Fibroblast of lung (primary cell): ENCODE measurements around the gene TTF1. TPM values are rescaled to one million over a fixed set of nuclear protein-coding genes. Genes with fewer than 3 reads are reported as not detected.

Experiments used
- DNase-seq, 2 donors: peaks; one replicate each; pipeline versions ENCODE4 v3.0.0 to v3.0.0-alpha.2; 2010; ENCODE audit warnings: low read depth in 2 of 2
- H2AFZ ChIP-seq: 2 replicates; pipeline ENCODE4 v1.5.1; 2012; ENCODE audit warnings: low read length, control low read depth, inconsistent platforms
- H3K27ac ChIP-seq: 2 replicates; pipeline ENCODE4 v1.5.1; 2011; ENCODE audit warnings: low read length, control low read depth; ENCODE audit not compliant: insufficient read depth
- H3K27me3 ChIP-seq: 2 replicates; pipeline ENCODE4 v1.5.1; 2011; ENCODE audit warnings: mild to moderate bottlenecking, low read length; ENCODE audit not compliant: control insufficient read depth, insufficient read depth
- H3K36me3 ChIP-seq: 2 replicates; pipeline ENCODE4 v1.5.1; 2011; ENCODE audit warnings: low read length; ENCODE audit not compliant: control insufficient read depth, insufficient read depth
- H3K4me1 ChIP-seq: 2 replicates; pipeline ENCODE4 v1.5.1; 2011; ENCODE audit warnings: low read length; ENCODE audit not compliant: control insufficient read depth, insufficient read depth; ENCODE audit errors: extremely low read depth
- H3K4me2 ChIP-seq: 2 replicates; pipeline ENCODE4 v1.5.1; 2011; ENCODE audit warnings: low read length, control low read depth; ENCODE audit not compliant: insufficient read depth; ENCODE audit errors: extremely low read depth
- H3K4me3 ChIP-seq, 4 experiments: fragments of 200-600 bp in 1 of 4; sonication (generic) in 1 of 4; replicated peaks in 1 of 4; 2 replicates each; pipeline ENCODE4 v1.5.1; 2011 to 2016; ENCODE audit warnings: low read length in 4 of 4, low read depth in 3 of 4, mild to moderate bottlenecking in 3 of 4, control low read depth in 2 of 4, inconsistent platforms in 1 of 4, mixed read lengths in 1 of 4; ENCODE audit not compliant: insufficient read depth in 1 of 4; ENCODE audit errors: control extremely low read depth in 1 of 4
- H3K79me2 ChIP-seq: 2 replicates; pipeline ENCODE4 v1.5.1; 2012; ENCODE audit warnings: mild to moderate bottlenecking, low read length, inconsistent platforms; ENCODE audit not compliant: control insufficient read depth, insufficient read depth
- H3K9ac ChIP-seq: 2 replicates; pipeline ENCODE4 v1.5.1; 2011; ENCODE audit warnings: mild to moderate bottlenecking, low read length, control low read depth; ENCODE audit not compliant: insufficient read depth
- H3K9me3 ChIP-seq: 2 replicates; pipeline ENCODE4 v1.5.1; 2012; ENCODE audit warnings: low read depth, low read length; ENCODE audit not compliant: control insufficient read depth, insufficient read depth
- H4K20me1 ChIP-seq: 2 replicates; pipeline ENCODE4 v1.5.1; 2011; ENCODE audit warnings: low read length; ENCODE audit not compliant: control insufficient read depth, insufficient read depth; ENCODE audit errors: extremely low read depth
- EZH2 ChIP-seq: IDR thresholded peaks from 2 replicates; pipeline ENCODE4 v1.5.1; 2012; ENCODE audit warnings: low read length, control low read depth, mild to moderate bottlenecking; ENCODE audit errors: missing control alignments
- polyA plus RNA-seq, 2 donors: library from polyadenylated mRNA; depleted of rRNA in 1 of 2; stranded (reverse) in 1 of 2; unstranded in 1 of 2; fragments of >200 nt; gene quantifications; 2 replicates each; pipeline ENCODE4 v1.2.1, GENCODE V29; 2011 to 2012; ENCODE audit warnings: missing spikeins in 1 of 2
- total RNA-seq: library from RNA; depleted of rRNA; stranded (reverse); fragments of >200 nt; gene quantifications from 2 replicates; pipeline ENCODE4 v1.2.1, GENCODE V29; 2014
- TF ChIP-seq, protein P1 (sequence below), 2 donors: IDR thresholded peaks in 1 of 2; conservative IDR thresholded peaks in 1 of 2; 1 replicate in 1 of 2; 2 replicates in 1 of 2; pipeline ENCODE4 v1.5.1; 2011 to 2012; ENCODE audit warnings: low read length in 2 of 2, control low read depth in 1 of 2, inconsistent platforms in 1 of 2, low read depth in 1 of 2, mild to moderate bottlenecking in 1 of 2

Gene TTF1
- total and polyA plus RNA-seq, 2 donors (not counting 1 experiment from before 2014, with no cell fraction given) = 6.9 to 11.6 TPM

DNA sequence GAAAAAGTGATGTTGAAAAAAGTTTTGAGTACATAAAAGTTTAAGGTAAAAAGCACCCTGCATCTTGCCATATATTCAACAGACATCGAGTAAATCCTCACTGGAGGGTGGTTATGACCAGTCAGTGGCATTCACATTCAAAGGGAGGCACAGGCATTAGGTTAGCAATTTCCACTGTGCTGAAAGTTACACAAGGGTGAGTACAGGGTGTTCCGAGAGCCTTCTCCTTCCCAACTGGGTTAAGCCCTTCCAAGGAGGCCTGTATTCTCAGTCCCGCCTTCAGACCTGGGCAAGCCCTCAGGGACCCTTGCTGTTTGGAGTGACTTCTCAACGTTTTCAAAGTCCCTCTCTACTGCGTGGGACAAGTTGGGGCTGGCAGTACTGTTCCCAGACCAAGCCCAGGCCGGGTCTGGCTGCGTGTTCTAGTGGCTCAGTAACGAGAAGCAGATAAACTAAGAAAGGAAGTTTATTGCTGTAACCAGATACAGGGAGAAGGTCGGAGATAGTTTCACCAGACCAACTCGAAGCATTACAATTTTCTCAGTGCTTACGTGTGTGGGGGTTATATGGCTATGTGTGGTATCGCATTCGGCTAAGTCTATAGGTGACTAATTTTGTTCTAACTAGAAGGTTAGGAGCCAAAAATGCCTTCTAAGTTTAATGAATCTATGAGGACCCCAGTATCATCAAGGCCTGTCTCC lies 38.9 kb downstream of the TTF1 start:
- no peak overlapping the region for H3K4me2 ChIP-seq
- H3K27me3 ChIP-seq = no peaks in the 10 kb centered on the region
- no peak overlapping the region for H3K27ac ChIP-seq

GRCh38 chr9:132366481-132366880 lies 40.2 kb downstream of the TTF1 start:
- H3K9me3 ChIP-seq = no peaks in the 10 kb centered on the region
- H3K27me3 ChIP-seq = no peaks in the 10 kb centered on the region
- no peak overlapping the region for H3K9ac ChIP-seq
- H3K4me1 ChIP-seq = no peaks in the 10 kb centered on the region
- H2AFZ ChIP-seq = no peak overlapping the region
- H4K20me1 ChIP-seq = no peaks in the 10 kb centered on the region
- no peak overlapping the region for H3K27ac ChIP-seq
- no peak for DNase-seq
- H3K36me3 ChIP-seq = no peaks in the 10 kb centered on the region
- H3K4me2 ChIP-seq = no peak overlapping the region
- TF ChIP-seq, protein P1, sequence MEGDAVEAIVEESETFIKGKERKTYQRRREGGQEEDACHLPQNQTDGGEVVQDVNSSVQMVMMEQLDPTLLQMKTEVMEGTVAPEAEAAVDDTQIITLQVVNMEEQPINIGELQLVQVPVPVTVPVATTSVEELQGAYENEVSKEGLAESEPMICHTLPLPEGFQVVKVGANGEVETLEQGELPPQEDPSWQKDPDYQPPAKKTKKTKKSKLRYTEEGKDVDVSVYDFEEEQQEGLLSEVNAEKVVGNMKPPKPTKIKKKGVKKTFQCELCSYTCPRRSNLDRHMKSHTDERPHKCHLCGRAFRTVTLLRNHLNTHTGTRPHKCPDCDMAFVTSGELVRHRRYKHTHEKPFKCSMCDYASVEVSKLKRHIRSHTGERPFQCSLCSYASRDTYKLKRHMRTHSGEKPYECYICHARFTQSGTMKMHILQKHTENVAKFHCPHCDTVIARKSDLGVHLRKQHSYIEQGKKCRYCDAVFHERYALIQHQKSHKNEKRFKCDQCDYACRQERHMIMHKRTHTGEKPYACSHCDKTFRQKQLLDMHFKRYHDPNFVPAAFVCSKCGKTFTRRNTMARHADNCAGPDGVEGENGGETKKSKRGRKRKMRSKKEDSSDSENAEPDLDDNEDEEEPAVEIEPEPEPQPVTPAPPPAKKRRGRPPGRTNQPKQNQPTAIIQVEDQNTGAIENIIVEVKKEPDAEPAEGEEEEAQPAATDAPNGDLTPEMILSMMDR (conservative IDR thresholded peaks at IDR 0.05 in 1 of 2, IDR thresholded peaks at IDR 0.05 in 1 of 2; ENCODE audit: low read depth in 1 of 2, low read length in 2 of 2) = no peak
- no peak for TF ChIP-seq EZH2
- H3K4me3 ChIP-seq = no peak overlapping the region
- no peaks in the 10 kb centered on the region for H3K79me2 ChIP-seq

More for the DNA sequence above, 38.9 kb downstream of the TTF1 start:
- no peak overlapping the region for H3K4me3 ChIP-seq
- H3K4me1 ChIP-seq = no peaks in the 10 kb centered on the region
- DNase-seq = no peak
- TF ChIP-seq, protein P1 (conservative IDR thresholded peaks at IDR 0.05 in 1 of 2, IDR thresholded peaks at IDR 0.05 in 1 of 2; ENCODE audit: low read depth in 1 of 2, low read length in 2 of 2) = no peak
- TF ChIP-seq EZH2 = no peak
- no peaks in the 10 kb centered on the region for H3K9me3 ChIP-seq
- no peaks in the 10 kb centered on the region for H3K79me2 ChIP-seq
- H2AFZ ChIP-seq = no peak overlapping the region
- H4K20me1 ChIP-seq = no peaks in the 10 kb centered on the region
- no peaks in the 10 kb centered on the region for H3K36me3 ChIP-seq
- no peak overlapping the region for H3K9ac ChIP-seq

DNA sequence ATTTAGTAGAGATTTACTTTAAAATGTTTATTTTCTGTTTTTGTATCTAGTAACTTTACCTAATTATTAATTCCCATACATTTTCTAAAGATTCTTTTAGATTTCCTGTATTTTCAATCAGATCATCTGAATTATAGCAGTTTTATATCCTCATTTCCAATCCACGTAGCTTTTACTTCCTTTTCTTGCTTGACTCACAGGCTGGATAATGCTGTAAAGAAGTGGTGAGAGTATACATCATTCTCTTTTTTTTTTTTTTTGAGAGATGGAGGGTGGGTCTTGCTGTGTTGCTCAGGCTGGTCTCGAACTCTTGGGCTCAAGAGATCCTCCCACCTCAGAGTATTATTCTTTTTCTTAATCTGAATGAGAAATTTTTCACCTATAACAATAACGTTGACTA lies 40.7 kb downstream of the TTF1 start:
- TF ChIP-seq EZH2 = no peak
- TF ChIP-seq, protein P1 (conservative IDR thresholded peaks at IDR 0.05 in 1 of 2, IDR thresholded peaks at IDR 0.05 in 1 of 2; ENCODE audit: low read depth in 1 of 2, low read length in 2 of 2) = no peak
- H3K9ac ChIP-seq = no peak overlapping the region

More for the DNA sequence above, 40.7 kb downstream of the TTF1 start:
- H3K36me3 ChIP-seq = no peaks in the 10 kb centered on the region
- DNase-seq = no peak
- no peak overlapping the region for H3K27ac ChIP-seq
- H3K4me3 ChIP-seq = no peak overlapping the region
- H4K20me1 ChIP-seq = no peaks in the 10 kb centered on the region
- no peak overlapping the region for H2AFZ ChIP-seq
- no peaks in the 10 kb centered on the region for H3K79me2 ChIP-seq
- H3K27me3 ChIP-seq = no peaks in the 10 kb centered on the region
- no peak overlapping the region for H3K4me2 ChIP-seq
- no peaks in the 10 kb centered on the region for H3K9me3 ChIP-seq
- H3K4me1 ChIP-seq = no peaks in the 10 kb centered on the region
